ENCODE measurements around the gene HOXC10.

GRCh38 chr12:53971686-53972085 lies 13.3 kb upstream of the HOXC10 start:
- no peak for TF ChIP-seq CTCF (conservative IDR thresholded peaks at IDR 0.05 in 1 of 2, IDR thresholded peaks at IDR 0.05 in 1 of 2; ENCODE audit: extremely low read depth in 1 of 2, insufficient read depth in 1 of 2, low read depth in 1 of 2, low read length in 2 of 2)
- TF ChIP-seq EZH2 (IDR thresholded peaks at IDR 0.05; ENCODE audit: borderline replicate concordance, low read length) = no peak

Measured in mammary epithelial cell (primary cell).